ENCODE data around the gene ROBO2.

The ROBO2 gene

GRCh38 chr3:77524463-77524862 lies 484.6 kb downstream of the ROBO2 start:
- Histone ChIP-seq H3K4me3 (replicated peaks; ENCODE audit: low read depth, low read length) (no peak overlapping the region), H3K36me3 (ENCODE audit: control insufficient read depth, insufficient read depth, low read length) (no peaks in the 10 kb centered on the region), H3K27me3 (replicated peaks; ENCODE audit: control insufficient read depth, insufficient read depth, low read length) (no peaks in the 10 kb centered on the region)
- TF ChIP-seq CTCF (IDR thresholded peaks at IDR 0.05; ENCODE audit: insufficient read depth, low read length, poor library complexity, severe bottlenecking) = no peak
- DNase-seq (ENCODE audit: extremely low read depth, insufficient read length) = no peak

GRCh38 chr3:77524946-77525682 lies 485.2 kb downstream of the ROBO2 start:
- Histone ChIP-seq H3K4me3 (replicated peaks; ENCODE audit: low read depth, low read length) (no peak overlapping the region), H3K27me3 (replicated peaks; ENCODE audit: control insufficient read depth, insufficient read depth, low read length) (no peaks in the 10 kb centered on the region), H3K36me3 (ENCODE audit: control insufficient read depth, insufficient read depth, low read length) (no peaks in the 10 kb centered on the region)
- DNase-seq (ENCODE audit: extremely low read depth, insufficient read length) = no peak
- TF ChIP-seq CTCF (IDR thresholded peaks at IDR 0.05; ENCODE audit: insufficient read depth, low read length, poor library complexity, severe bottlenecking) = no peak

GRCh38 chr3:77526573-77527113 lies 486.7 kb downstream of the ROBO2 start:
- no peaks in the 10 kb centered on the region for H3K27me3 ChIP-seq (replicated peaks; ENCODE audit: control insufficient read depth, insufficient read depth, low read length)
- no peaks in the 10 kb centered on the region for H3K36me3 ChIP-seq (ENCODE audit: control insufficient read depth, insufficient read depth, low read length)
- TF ChIP-seq CTCF (IDR thresholded peaks at IDR 0.05; ENCODE audit: insufficient read depth, low read length, poor library complexity, severe bottlenecking) = no peak
- no peak overlapping the region for H3K4me3 ChIP-seq (replicated peaks; ENCODE audit: low read depth, low read length)
- no peak for DNase-seq (ENCODE audit: extremely low read depth, insufficient read length)

GRCh38 chr3:77529522-77529921 lies 489.6 kb downstream of the ROBO2 start:
- no peak for TF ChIP-seq CTCF (IDR thresholded peaks at IDR 0.05; ENCODE audit: insufficient read depth, low read length, poor library complexity, severe bottlenecking)
- no peaks in the 10 kb centered on the region for H3K36me3 ChIP-seq (ENCODE audit: control insufficient read depth, insufficient read depth, low read length)
- no peak for DNase-seq (ENCODE audit: extremely low read depth, insufficient read length)
- no peak overlapping the region for H3K4me3 ChIP-seq (replicated peaks; ENCODE audit: low read depth, low read length)
- no peaks in the 10 kb centered on the region for H3K27me3 ChIP-seq (replicated peaks; ENCODE audit: control insufficient read depth, insufficient read depth, low read length)

GRCh38 chr3:77530870-77531269 lies 491.0 kb downstream of the ROBO2 start:
- H3K27me3 ChIP-seq (replicated peaks; ENCODE audit: control insufficient read depth, insufficient read depth, low read length) = no peaks in the 10 kb centered on the region
- H3K36me3 ChIP-seq (ENCODE audit: control insufficient read depth, insufficient read depth, low read length) = no peaks in the 10 kb centered on the region
- no peak for TF ChIP-seq CTCF (IDR thresholded peaks at IDR 0.05; ENCODE audit: insufficient read depth, low read length, poor library complexity, severe bottlenecking)
- H3K4me3 ChIP-seq (replicated peaks; ENCODE audit: low read depth, low read length) = no peak overlapping the region
- no peak for DNase-seq (ENCODE audit: extremely low read depth, insufficient read length)
